ENCODE data around the gene MAGEF1.

The MAGEF1 gene

GRCh38 chr3:184746131-184747120, 34.6 kb upstream of the MAGEF1 start:
- no peak for TF ChIP-seq POLR2AphosphoS5 (IDR thresholded peaks at IDR 0.05; ENCODE audit: low read depth, low read length)
- TF ChIP-seq REST (IDR thresholded peaks at IDR 0.05; ENCODE audit: insufficient read depth in 1 of 2, low read depth in 2 of 2, low read length in 2 of 2): no peak

GRCh38 chr3:184745526-184745925, 33.7 kb upstream of the MAGEF1 start:
- no peak for TF ChIP-seq REST (IDR thresholded peaks at IDR 0.05; ENCODE audit: insufficient read depth in 1 of 2, low read depth in 2 of 2, low read length in 2 of 2)

- TF ChIP-seq SIN3A (IDR thresholded peaks at IDR 0.05; ENCODE audit: borderline replicate concordance, insufficient read depth, low read length) (no peak), TAF1 (IDR thresholded peaks at IDR 0.05; ENCODE audit: borderline replicate concordance, insufficient read depth, low read length) (no peak), POLR2AphosphoS5 (IDR thresholded peaks at IDR 0.05; ENCODE audit: low read depth, low read length) (no peak), FOXP2 (optimal IDR thresholded peaks at IDR 0.05; ENCODE audit: borderline replicate concordance, extremely low read depth, extremely low read length, insufficient read depth) (no peak)
Observed at GRCh38 chr3:184743248-184743647, 31.4 kb upstream of the MAGEF1 start.

- TF ChIP-seq POLR2AphosphoS5 (IDR thresholded peaks at IDR 0.05; ENCODE audit: low read depth, low read length) (no peak), REST (IDR thresholded peaks at IDR 0.05; ENCODE audit: insufficient read depth in 1 of 2, low read depth in 2 of 2, low read length in 2 of 2) (no peak), TAF1 (IDR thresholded peaks at IDR 0.05; ENCODE audit: borderline replicate concordance, insufficient read depth, low read length) (no peak), SIN3A (IDR thresholded peaks at IDR 0.05; ENCODE audit: borderline replicate concordance, insufficient read depth, low read length) (no peak), FOXP2 (optimal IDR thresholded peaks at IDR 0.05; ENCODE audit: borderline replicate concordance, extremely low read depth, extremely low read length, insufficient read depth) (no peak)
Observed at GRCh38 chr3:184742676-184743135, 30.8 kb upstream of the MAGEF1 start.

GRCh38 chr3:184741798-184742675, 30.2 kb upstream of the MAGEF1 start:
- TF ChIP-seq POLR2AphosphoS5 (IDR thresholded peaks at IDR 0.05; ENCODE audit: low read depth, low read length): no peak
- TF ChIP-seq REST (IDR thresholded peaks at IDR 0.05; ENCODE audit: insufficient read depth in 1 of 2, low read depth in 2 of 2, low read length in 2 of 2): no peak
- no peak for TF ChIP-seq SIN3A (IDR thresholded peaks at IDR 0.05; ENCODE audit: borderline replicate concordance, insufficient read depth, low read length)
- TF ChIP-seq TAF1 (IDR thresholded peaks at IDR 0.05; ENCODE audit: borderline replicate concordance, insufficient read depth, low read length): no peak
- TF ChIP-seq FOXP2 (optimal IDR thresholded peaks at IDR 0.05; ENCODE audit: borderline replicate concordance, extremely low read depth, extremely low read length, insufficient read depth): no peak
